Astrocyte (in vitro differentiated cells and primary cell): Measurements from ENCODE around the gene IFT27. TPM values are rescaled to one million over a fixed set of nuclear protein-coding genes. Genes with fewer than 3 reads are reported as not detected.
"Not testable (repeated sequence)": the region's sequence is repeated elsewhere in the genome, so short reads cannot be mapped to it uniquely, and the experiment has no call there.

Source experiments
- DNase-seq: peaks from one replicate; pipeline ENCODE4 v3.0.0-alpha.2; 2010; ENCODE audit warnings: low read depth
- FAIRE-seq: peaks from 2 replicates; lab custom pipeline; 2011; peaks lifted over from hg19 to GRCh38; lab: Jason Lieb, UNC
- H2AFZ ChIP-seq: 2 replicates; pipeline ENCODE4 v1.6.0; 2012; ENCODE audit warnings: low read depth, low read length, inconsistent platforms
- H3K27ac ChIP-seq: 2 replicates; pipeline ENCODE4 v1.5.1; 2011; ENCODE audit warnings: low read depth, low read length, inconsistent platforms
- H3K27me3 ChIP-seq: 2 replicates; pipeline ENCODE4 v1.6.0; 2011; ENCODE audit warnings: low read length, inconsistent platforms; ENCODE audit not compliant: insufficient read depth
- H3K36me3 ChIP-seq: 2 replicates; pipeline ENCODE4 v1.5.1; 2011; ENCODE audit warnings: low read length, inconsistent platforms; ENCODE audit not compliant: insufficient read depth
- H3K4me1 ChIP-seq: 2 replicates; pipeline ENCODE4 v1.5.1; 2011; ENCODE audit warnings: low read length, inconsistent platforms; ENCODE audit not compliant: insufficient read depth
- H3K4me2 ChIP-seq: 2 replicates; pipeline ENCODE4 v1.6.0; 2012; ENCODE audit warnings: low read length, inconsistent platforms
- H3K4me3 ChIP-seq: 2 replicates; pipeline ENCODE4 v1.5.1; 2011; ENCODE audit warnings: low read depth, mild to moderate bottlenecking, low read length, inconsistent platforms; ENCODE audit not compliant: insufficient read depth
- H3K79me2 ChIP-seq: 2 replicates; pipeline ENCODE4 v1.6.0; 2012; ENCODE audit warnings: mild to moderate bottlenecking, low read length, inconsistent platforms; ENCODE audit not compliant: insufficient read depth
- H3K9ac ChIP-seq: 2 replicates; pipeline ENCODE4 v1.6.0; 2012; ENCODE audit warnings: mild to moderate bottlenecking, low read length, inconsistent platforms
- H3K9me3 ChIP-seq: 2 replicates; pipeline ENCODE4 v1.5.1; 2012; ENCODE audit warnings: low read depth, mild to moderate bottlenecking, low read length, inconsistent platforms; ENCODE audit not compliant: insufficient read depth
- H4K20me1 ChIP-seq: 2 replicates; pipeline ENCODE4 v1.6.0; 2012; ENCODE audit warnings: low read length, inconsistent platforms; ENCODE audit not compliant: insufficient read depth
- H3K27ac Mint-ChIP-seq: one replicate; pipeline ENCODE4 v1.8.0; 2021; ENCODE audit warnings: mild to moderate bottlenecking, mixed read lengths; ENCODE audit not compliant: unreplicated experiment
- H3K27me3 Mint-ChIP-seq: one replicate; pipeline ENCODE4 v1.8.0; 2021; ENCODE audit warnings: low read depth, mixed read lengths; ENCODE audit not compliant: unreplicated experiment
- H3K36me3 Mint-ChIP-seq: one replicate; pipeline ENCODE4 v1.8.0; 2021; ENCODE audit warnings: low read depth, mixed read lengths; ENCODE audit not compliant: unreplicated experiment
- H3K4me1 Mint-ChIP-seq: one replicate; pipeline ENCODE4 v1.8.0; 2021; ENCODE audit warnings: low read depth, mixed read lengths; ENCODE audit not compliant: unreplicated experiment
- H3K4me3 Mint-ChIP-seq: one replicate; pipeline ENCODE4 v1.8.0; 2021; ENCODE audit warnings: mild to moderate bottlenecking, moderate library complexity, mixed read lengths; ENCODE audit not compliant: unreplicated experiment
- H3K9me3 Mint-ChIP-seq: one replicate; pipeline ENCODE4 v1.8.0; 2021; ENCODE audit warnings: mild to moderate bottlenecking, mixed read lengths; ENCODE audit not compliant: unreplicated experiment
- CTCF ChIP-seq: IDR thresholded peaks from 2 replicates; pipeline ENCODE4 v1.5.1; 2011; ENCODE audit warnings: low read depth, mild to moderate bottlenecking, inconsistent platforms, low read length, moderate library complexity; ENCODE audit not compliant: insufficient read depth
- EZH2 ChIP-seq: IDR thresholded peaks from 2 replicates; pipeline ENCODE4 v1.6.1; 2012; ENCODE audit warnings: mild to moderate bottlenecking, low read length, inconsistent platforms; ENCODE audit not compliant: insufficient read depth
- total RNA-seq: library from RNA; stranded (reverse); gene quantifications from 2 replicates; pipeline ENCODE4 v1.2.1, GENCODE V29; 2021

IFT27 gene
- total RNA-seq, 1 donor from 2014 or later = 30.1 TPM

GRCh38 chr22:36731916-36732315, 44.0 kb downstream of the IFT27 start:
- Mint-ChIP-seq H3K27ac (no peak overlapping the region), H3K36me3 (no peaks in the 10 kb centered on the region), H3K4me1 (no peaks in the 10 kb centered on the region), H3K27me3 (peaks cover 64% of the 10 kb centered on the region), H3K9me3 (no peaks in the 10 kb centered on the region), H3K4me3 (no peak overlapping the region)
- no peak overlapping the region for H3K9ac ChIP-seq
- H3K4me2 ChIP-seq = no peak overlapping the region
- FAIRE-seq (no peak), DNase-seq (no peak)
- no peak overlapping the region for H2AFZ ChIP-seq
- H3K4me3 ChIP-seq = no peak overlapping the region
- H3K36me3 ChIP-seq = no peaks in the 10 kb centered on the region
- H3K4me1 ChIP-seq = no peaks in the 10 kb centered on the region
- no peak overlapping the region for H3K27ac ChIP-seq
- no peaks in the 10 kb centered on the region for H3K9me3 ChIP-seq
- no peaks in the 10 kb centered on the region for H4K20me1 ChIP-seq
- TF ChIP-seq CTCF = no peak
- TF ChIP-seq EZH2 = no peak
- H3K27me3 ChIP-seq = peaks cover 5% of the 10 kb centered on the region
- H3K79me2 ChIP-seq = no peaks in the 10 kb centered on the region

- not testable (repeated sequence) for H2AFZ ChIP-seq, H3K27ac ChIP-seq, H3K27ac Mint-ChIP-seq, H3K36me3 ChIP-seq, H3K9me3 ChIP-seq, H3K4me1 ChIP-seq, H3K36me3 Mint-ChIP-seq, H3K79me2 ChIP-seq, H3K4me3 ChIP-seq, FAIRE-seq, H4K20me1 ChIP-seq, H3K9ac ChIP-seq, H3K9me3 Mint-ChIP-seq, H3K4me1 Mint-ChIP-seq, H3K4me2 ChIP-seq, DNase-seq, H3K27me3 ChIP-seq, H3K4me3 Mint-ChIP-seq
- H3K27me3 Mint-ChIP-seq = peaks cover 61% of the 10 kb centered on the region
Measured at GRCh38 chr22:36731321-36731720, 44.6 kb downstream of the IFT27 start.

DNA sequence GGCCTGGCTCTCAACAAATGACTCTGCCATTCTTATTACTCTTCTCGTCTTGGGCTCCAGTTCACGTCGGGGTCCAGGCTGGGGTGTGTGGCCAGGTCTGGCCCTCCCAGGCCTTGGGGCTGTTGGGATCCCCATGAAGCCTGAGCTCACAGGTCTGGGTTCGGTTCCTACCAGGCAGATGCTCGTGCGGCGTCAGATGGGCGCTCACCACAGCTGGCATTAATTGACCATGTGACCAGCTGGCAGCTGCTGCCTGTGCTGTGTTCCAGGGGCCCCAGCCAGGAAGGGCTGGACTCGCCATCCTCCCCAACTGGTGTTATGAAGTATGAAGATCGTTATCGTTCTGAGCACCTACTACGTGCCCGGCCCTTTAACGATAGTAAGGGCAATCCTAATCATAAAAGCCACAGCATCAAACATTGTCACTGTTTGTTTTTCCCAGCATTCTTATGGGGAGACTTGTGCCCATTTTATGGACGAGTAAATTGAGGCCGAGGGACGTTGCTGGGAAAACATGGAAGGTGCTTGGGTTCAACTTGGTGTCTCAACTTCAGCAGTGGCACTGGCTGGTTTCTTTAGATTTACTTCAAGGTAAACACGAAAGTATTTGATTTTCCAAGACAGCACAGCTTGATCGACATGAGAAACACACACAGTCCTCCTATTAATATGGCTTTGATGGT, 45.6 kb downstream of the IFT27 start:
- no peak overlapping the region for H3K27ac ChIP-seq
- DNase-seq (no peak), FAIRE-seq (no peak)
- no peaks in the 10 kb centered on the region for H3K36me3 ChIP-seq
- H3K4me2 ChIP-seq = no peak overlapping the region
- H3K9me3 ChIP-seq = no peaks in the 10 kb centered on the region
- H3K4me1 Mint-ChIP-seq = no peaks in the 10 kb centered on the region
- no peak overlapping the region for H3K27ac Mint-ChIP-seq
- H3K4me3 ChIP-seq = no peak overlapping the region
- no peaks in the 10 kb centered on the region for H3K36me3 Mint-ChIP-seq
- H3K4me1 ChIP-seq = no peaks in the 10 kb centered on the region
- H3K9ac ChIP-seq = no peak overlapping the region
- peaks cover 63% of the 10 kb centered on the region for H3K27me3 Mint-ChIP-seq
- TF ChIP-seq EZH2 (no peak), CTCF (no peak)
- H4K20me1 ChIP-seq = no peaks in the 10 kb centered on the region
- no peak overlapping the region for H3K4me3 Mint-ChIP-seq
- peaks cover under 1% of the 10 kb centered on the region for H3K27me3 ChIP-seq
- no peaks in the 10 kb centered on the region for H3K79me2 ChIP-seq
- H3K9me3 Mint-ChIP-seq = no peaks in the 10 kb centered on the region
- no peak overlapping the region for H2AFZ ChIP-seq
